GM19455 (cell line): ENCODE results near the gene OVCH2.

Experiments used
- ATAC-seq: cut with Tn5 transposase; IDR thresholded peaks from one replicate; pipeline ENCODE4 v1.9.1; 2021; ENCODE audit not compliant: unreplicated experiment

The OVCH2 gene

DNA sequence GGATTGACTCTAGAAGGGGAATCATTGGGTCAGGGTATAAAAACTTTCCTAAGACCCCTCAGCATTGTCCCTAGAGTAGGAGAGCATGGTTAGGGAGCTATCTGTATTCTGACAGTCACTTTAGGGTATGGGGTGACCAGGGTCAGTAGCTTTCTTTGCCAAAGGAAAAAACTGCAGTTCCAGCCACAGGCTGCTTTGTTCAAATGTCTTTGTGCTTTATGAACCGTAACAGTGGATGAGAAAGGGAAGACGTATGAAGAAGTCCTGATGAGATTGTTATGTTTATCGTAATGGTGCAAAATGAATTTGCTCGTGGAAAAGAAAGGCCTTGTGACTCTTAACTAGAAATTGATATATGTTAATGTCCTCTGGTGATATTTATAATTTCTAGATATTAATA lies 63.0 kb downstream of the OVCH2 start:
- no peak for ATAC-seq

DNA sequence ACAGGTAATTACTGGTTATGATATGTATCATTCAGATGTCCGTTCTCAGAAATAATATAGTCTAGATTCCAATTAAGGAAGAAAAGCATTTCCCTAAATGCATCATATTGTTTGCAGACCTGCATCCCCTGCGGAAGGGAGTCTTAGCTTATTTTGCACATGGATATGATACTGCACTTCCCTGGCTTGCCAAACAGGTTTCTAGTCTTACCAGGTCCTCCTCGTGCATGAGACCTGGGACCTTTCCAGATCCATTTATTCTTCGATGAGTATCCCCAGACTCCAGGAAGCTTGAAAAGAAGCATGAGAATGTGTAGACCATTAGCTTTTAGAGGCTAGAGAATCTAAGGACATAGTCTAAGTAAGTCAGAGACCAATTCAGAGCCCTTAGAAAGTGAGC lies 63.5 kb downstream of the OVCH2 start:
- ATAC-seq: no peak

DNA sequence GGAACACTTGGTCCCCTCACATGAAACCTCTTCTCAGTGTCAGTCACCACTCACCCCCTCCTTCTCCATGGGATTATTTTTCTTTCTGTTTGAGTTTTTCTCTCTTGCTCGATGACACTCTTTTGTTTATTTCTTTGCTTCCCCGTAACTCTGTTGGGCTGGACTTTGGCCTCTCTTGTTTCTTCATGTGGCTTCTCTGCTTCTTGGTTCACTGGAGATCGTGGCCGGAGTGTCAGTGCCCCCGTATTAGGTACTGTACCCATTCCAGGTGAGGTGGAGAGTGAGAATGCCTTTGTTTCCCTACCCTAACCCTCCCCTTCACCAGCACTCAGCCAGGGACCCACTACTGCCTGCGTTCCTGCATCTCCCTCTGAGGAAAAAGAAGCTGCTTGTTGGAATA lies 65.5 kb downstream of the OVCH2 start:
- no peak for ATAC-seq

DNA sequence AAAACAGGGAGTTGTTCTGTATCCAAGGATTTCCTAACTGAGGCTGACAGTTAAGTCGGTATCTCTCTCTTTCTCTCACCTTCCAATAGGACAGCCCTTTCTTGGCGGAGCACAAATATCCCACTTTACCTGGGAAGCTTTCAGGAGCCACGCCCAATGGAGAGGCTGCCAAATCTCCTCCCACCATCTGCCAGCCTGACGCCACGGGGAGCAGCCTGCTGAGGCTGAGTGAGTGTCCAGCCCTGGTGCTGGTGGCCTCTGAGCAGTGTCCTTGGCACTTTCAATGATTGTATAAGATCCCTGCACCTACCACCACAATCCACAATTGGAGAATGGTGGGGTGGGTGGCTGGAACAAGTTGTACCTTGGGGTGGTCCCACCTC lies 66.6 kb downstream of the OVCH2 start:
- ATAC-seq: no peak
